ENCODE data around the gene NELL1.

NELL1 gene

GRCh38 chr11:21321530-21321929, 652.1 kb downstream of the NELL1 start:
- no peak overlapping the region for H3K4me3 ChIP-seq (ENCODE audit: control insufficient read depth, low read depth, low read length)
- DNase-seq (ENCODE audit: low read depth) = no peak
- TF ChIP-seq CTCF (conservative IDR thresholded peaks at IDR 0.05; ENCODE audit: control insufficient read depth, insufficient read depth, low read depth, low read length) = no peak

- no peak overlapping the region for H3K4me3 ChIP-seq (ENCODE audit: control insufficient read depth, low read depth, low read length)
- no peak for TF ChIP-seq CTCF (conservative IDR thresholded peaks at IDR 0.05; ENCODE audit: control insufficient read depth, insufficient read depth, low read depth, low read length)
- no peak for DNase-seq (ENCODE audit: low read depth)
Observed at GRCh38 chr11:21323617-21324016, 654.2 kb downstream of the NELL1 start.

GRCh38 chr11:21343204-21343603, 673.8 kb downstream of the NELL1 start:
- no peak overlapping the region for H3K4me3 ChIP-seq (ENCODE audit: control insufficient read depth, low read depth, low read length)
- DNase-seq (ENCODE audit: low read depth) = no peak
- TF ChIP-seq CTCF (conservative IDR thresholded peaks at IDR 0.05; ENCODE audit: control insufficient read depth, insufficient read depth, low read depth, low read length) = no peak

GRCh38 chr11:21346361-21346760, 677.0 kb downstream of the NELL1 start:
- TF ChIP-seq CTCF (conservative IDR thresholded peaks at IDR 0.05; ENCODE audit: control insufficient read depth, insufficient read depth, low read depth, low read length) = no peak
- DNase-seq (ENCODE audit: low read depth) = no peak
- H3K4me3 ChIP-seq (ENCODE audit: control insufficient read depth, low read depth, low read length) = no peak overlapping the region

- no peak for DNase-seq (ENCODE audit: low read depth)
- H3K4me3 ChIP-seq (ENCODE audit: control insufficient read depth, low read depth, low read length) = no peak overlapping the region
Observed at GRCh38 chr11:21350613-21351012, 681.2 kb downstream of the NELL1 start.

GRCh38 chr11:21353425-21353824, 684.0 kb downstream of the NELL1 start:
- TF ChIP-seq CTCF (conservative IDR thresholded peaks at IDR 0.05; ENCODE audit: control insufficient read depth, insufficient read depth, low read depth, low read length) = no peak
- no peak for DNase-seq (ENCODE audit: low read depth)
- H3K4me3 ChIP-seq (ENCODE audit: control insufficient read depth, low read depth, low read length) = no peak overlapping the region

More at GRCh38 chr11:21350613-21351012, 681.2 kb downstream of the NELL1 start:
- TF ChIP-seq CTCF (conservative IDR thresholded peaks at IDR 0.05; ENCODE audit: control insufficient read depth, insufficient read depth, low read depth, low read length) = no peak
